NCI-H524 treated with DMSO at 0.1 percent for 48 hours (cell line): ENCODE results near the gene WFIKKN2.
"Not testable (repeated sequence)": the region's sequence is repeated elsewhere in the genome, so short reads cannot be mapped to it uniquely, and the experiment has no call there.

Experiments
- DNase-seq: peaks from one replicate; lab custom pipeline; 2025; lab: John Stamatoyannopoulos, UW

Gene WFIKKN2, protein sequence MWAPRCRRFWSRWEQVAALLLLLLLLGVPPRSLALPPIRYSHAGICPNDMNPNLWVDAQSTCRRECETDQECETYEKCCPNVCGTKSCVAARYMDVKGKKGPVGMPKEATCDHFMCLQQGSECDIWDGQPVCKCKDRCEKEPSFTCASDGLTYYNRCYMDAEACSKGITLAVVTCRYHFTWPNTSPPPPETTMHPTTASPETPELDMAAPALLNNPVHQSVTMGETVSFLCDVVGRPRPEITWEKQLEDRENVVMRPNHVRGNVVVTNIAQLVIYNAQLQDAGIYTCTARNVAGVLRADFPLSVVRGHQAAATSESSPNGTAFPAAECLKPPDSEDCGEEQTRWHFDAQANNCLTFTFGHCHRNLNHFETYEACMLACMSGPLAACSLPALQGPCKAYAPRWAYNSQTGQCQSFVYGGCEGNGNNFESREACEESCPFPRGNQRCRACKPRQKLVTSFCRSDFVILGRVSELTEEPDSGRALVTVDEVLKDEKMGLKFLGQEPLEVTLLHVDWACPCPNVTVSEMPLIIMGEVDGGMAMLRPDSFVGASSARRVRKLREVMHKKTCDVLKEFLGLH

DNA sequence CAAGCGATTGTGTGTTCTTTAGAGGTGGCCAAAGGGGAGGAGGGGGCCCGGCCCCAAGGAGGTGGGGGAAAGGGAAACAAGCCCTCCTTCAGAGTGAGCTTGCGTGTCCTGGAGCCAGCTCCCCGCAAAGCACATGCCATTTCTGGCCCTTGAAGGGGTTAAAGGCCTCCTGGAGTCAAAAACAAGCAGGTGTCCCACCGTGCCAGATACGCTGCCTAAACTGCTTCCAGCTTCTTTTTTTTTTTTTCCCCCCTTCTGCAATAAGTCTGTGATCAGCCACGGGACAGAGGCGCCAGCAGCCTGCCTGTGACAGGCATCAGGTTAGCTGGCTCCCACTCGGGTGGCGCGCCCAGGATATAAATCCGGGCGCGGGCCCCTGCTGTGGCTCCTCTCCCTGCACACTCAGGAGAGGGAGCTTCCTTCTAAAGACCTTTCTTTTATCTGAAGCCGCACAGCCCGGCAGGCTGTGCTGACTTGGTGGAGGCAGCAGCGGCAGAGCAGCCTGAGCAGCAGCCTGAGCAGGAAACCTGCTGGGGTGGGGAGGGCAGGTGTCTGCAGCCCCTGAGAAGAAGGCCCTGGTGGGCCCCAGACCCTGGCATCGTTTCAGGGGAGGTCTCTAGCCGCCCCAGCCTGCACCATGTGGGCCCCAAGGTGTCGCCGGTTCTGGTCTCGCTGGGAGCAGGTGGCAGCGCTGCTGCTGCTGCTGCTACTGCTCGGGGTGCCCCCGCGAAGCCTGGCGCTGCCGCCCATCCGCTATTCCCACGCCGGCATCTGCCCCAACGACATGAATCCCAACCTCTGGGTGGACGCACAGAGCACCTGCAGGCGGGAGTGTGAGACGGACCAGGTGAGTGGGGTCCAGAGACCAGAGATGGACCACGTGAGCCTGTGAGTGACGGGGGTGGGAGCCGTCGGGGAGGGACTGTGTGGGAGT lies at the start of gene WFIKKN2:
Gene WFIKKN2, plus strand, starts transcription at position 286 of the 934 bp plus-strand sequence. Its CDS starts 352 bp downstream, at position 638.
- DNase-seq: peak; percentile 4

DNA sequence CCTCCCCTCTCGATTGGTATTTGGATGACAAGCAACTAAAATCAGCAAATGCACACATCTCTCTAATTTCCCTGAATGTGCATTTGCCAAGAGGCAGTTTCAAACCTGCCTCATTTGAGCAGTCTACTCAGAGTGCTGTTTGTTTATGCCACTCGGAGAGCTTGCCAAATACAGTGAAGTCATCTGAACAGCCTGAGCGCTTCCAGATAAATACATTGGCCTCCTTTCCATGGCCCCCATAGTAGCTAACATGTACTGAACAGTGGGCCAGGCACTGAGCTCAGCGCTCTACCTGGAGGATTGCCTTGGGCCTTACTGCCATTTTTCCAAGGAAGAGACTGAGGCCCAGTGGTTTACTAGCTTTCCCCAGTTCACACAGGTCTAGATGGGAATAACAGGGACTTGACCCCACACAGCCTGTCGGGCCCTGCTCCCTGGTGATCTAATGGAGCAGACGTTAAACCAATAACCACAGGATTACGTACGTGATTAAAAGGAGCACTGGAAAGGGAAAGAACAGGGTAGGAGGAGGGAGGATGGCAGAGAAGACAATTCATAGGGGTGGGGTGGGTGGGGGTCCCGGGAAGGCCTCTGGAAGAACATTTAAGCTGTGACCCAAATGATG lies 49.3 kb upstream of the WFIKKN2 start:
- DNase-seq: no peak

DNA sequence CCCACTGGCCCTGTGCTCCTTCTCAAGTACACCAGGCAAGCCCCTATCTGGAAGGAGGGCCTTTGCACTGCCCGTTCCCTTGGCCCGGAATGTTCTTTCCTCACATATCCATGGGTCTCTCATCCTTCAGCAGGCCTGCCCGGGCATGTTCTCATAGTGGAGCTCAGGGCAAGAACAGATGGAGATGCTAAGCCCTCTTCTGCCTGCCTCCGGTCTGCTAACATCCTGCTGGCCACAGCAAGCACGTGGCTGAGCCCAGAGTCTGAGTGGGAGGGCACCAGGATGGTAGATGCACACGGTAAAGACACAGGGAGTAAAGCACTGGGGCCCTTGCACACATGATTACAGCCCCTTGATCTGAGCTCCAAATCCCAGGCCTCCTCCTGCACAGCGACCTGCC lies 48.3 kb upstream of the WFIKKN2 start:
- DNase-seq: peak; percentile 82

DNA sequence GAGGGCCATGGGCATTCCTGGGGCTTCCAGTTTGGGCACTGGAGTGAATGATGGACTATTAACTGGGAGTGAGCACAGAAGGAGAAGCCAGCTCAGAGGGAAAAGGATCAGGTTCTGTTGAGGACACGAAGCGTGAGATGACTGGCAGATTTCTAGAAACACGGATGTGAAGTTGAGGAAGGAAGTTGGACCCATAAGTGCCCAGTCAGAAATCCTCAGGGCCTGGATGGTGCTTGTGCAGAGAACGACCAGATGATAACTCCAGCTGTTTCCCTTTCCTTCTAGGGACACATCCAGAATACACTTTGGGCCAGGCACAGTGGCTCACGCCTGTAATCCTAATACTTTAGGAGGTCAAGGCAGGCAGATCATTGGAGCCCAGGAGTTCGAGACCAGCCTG lies 44.8 kb upstream of the WFIKKN2 start:
- DNase-seq: no peak

DNA sequence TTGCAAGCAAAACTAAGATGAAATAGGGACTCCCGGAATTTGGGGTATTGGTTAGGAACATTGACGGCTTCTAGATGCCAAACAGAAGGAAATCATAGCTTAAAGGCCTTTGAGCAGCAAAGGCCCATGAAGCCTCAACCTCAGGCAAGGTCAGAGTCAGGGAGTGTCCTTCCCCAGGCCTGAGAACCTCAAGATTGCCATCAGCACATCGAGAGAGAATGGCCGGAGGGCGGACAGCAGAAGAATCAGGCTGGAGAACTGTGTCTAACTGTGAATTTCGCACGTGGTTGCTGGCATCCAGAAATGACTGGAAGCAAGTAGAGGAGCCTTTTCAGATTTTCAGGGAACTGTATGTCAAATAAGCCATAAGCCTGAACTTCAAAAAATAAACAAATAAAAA lies 43.3 kb upstream of the WFIKKN2 start:
- DNase-seq: no peak

DNA sequence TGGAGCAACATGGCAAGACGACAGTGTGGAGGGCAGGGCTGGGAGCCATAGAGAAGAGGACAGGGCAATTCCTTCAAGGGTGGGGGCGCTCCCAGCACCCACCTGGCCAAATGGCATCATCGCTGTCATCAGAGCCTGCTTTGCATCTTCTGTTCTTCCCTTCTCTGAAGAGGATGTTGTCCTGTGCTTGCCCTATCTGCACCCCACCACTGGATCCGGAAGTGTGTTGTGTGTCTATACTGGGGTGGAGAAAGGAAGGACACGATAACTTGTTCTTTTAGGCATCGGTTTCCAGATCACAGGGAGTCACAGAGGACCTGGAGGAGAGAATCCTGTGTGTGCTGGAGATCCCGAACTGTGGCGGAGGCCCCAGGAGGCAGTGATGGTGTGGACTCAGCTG lies 42.4 kb upstream of the WFIKKN2 start:
- DNase-seq: no peak

DNA sequence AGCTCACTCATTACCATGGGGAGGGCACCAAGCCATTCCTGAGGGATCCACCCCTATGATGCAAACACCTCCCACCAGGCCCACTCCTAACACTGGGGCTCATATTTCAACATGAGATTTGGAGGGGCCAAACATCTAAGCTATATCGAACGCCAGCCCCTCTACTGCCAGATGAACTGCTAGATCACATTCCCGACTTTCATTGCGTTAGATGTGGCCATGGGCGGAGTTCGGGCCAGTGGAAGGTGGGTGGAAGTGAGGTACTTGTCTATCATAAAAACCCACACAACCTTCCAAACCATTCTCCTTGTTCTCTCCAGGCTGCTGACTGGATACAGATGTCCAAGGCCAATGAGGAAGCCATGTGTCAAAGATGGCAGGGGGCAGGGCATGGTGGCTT lies 41.0 kb upstream of the WFIKKN2 start:
- no peak for DNase-seq

DNA sequence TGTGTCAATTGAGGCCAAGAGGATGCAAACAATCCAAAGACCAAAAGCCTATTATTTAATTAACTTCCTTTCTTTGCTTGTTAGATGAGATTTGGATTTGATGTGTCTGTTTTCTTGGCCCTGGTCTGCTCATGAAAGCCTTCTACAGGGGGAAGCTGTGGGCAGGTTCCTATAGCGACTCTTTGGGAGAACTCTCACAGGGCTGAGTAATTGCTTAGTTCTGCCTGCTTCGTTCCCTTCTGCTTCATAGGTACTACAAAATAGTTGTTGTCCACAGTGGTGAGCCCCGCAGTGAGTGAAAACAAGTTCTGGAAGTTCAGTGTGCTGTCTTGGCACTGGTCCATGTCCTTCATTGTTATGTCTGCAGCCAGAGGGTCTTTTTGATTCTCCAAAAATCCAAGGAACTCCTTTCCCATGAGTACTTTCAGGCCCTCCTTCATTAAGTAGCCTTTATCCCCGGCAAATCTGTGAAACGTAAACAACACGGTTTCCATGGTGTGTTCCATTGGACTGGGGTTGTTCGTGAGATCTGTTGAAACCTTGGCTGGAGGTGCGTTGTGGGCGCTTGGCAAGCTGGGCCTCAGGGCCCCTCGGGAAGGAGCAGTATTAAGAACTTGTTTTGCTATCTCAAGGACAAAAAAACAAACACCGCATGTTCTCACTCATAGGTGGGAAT lies 38.1 kb upstream of the WFIKKN2 start:
- no peak for DNase-seq

DNA sequence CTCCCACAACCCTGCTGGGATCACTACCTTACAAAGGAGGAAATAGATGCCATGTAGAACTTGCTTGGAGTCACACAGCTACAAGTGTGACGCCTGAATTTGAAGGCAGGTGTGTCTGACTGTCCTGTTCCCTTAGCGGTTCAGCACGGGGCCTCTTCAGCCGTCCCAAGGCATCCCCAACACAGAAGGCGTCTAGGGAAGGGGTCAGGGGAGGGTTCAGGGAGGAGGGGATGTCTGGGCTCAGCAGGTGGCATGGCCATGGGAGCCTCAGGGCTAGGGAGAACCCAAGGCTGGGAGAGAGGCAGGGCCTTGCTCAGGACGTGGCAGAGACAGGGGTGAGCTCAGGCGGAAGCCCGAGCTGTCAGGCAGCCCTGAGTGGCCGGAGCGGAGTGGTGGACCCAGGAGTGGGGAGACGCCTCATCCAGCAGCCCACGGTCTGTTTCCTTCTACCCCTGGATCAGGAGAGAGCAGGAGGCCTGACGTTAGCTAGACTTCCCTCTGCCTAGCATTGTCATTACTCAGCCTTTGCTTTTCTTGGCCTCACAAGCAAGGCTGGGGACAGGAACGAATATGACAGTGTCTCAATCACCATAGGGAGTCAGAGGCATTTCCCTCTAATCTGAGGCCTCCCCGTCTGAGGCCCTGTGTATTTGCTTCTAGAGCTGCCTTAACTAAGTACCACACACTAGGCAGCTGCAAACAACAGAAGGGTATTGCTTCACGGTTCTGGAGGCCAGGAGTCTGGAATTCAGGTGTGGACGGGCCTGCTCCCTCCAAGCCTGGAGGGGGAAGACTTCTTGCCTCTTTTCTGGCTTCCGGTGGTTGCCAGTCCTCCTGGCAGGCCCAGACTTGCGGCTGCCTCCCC lies 36.7 kb upstream of the WFIKKN2 start:
- no peak for DNase-seq

DNA sequence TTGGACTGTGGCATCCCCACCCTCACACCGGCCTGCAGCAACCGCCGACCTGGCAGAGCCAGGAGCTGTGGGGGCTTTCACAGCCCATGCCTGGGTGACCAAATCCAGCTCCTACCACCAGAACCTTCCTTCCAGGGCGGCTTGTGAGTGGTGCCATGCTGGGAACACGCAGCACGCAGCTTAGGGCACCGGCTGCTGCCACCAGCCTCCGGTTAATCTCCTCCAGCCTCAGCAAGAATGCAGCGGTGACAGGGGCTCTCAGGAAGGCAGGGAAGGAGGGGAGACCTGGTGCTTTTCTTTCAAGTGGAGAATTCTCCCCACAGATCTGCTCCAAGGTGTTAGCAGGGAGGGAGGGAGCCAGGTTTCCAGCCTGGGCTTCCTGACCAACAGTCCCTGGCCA lies 35.8 kb upstream of the WFIKKN2 start:
- no peak for DNase-seq

DNA sequence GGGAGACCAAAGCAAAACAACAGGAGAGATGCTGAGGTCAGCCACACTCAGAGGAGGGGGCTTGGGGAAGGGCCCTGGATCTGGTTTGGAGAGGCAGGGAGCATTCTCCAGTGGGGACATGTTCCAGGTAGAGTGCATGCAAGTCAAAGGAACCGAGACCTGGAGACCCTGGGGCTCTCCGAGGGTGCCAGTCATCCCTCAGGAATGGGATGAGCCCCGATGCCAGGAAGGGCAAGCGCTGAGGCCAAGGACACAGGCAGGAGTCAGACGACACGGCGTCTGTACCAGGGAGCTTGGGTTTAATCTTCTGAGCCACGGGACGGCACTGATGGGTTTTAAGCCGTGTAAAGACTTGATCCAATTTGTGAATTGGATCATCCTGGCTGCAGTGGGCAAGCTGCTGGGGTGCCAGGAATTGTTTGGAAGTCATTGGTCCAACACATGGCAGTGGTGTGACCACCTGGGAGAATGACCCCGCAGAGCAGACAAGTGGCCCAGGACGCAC lies 35.1 kb upstream of the WFIKKN2 start:
- no peak for DNase-seq

DNA sequence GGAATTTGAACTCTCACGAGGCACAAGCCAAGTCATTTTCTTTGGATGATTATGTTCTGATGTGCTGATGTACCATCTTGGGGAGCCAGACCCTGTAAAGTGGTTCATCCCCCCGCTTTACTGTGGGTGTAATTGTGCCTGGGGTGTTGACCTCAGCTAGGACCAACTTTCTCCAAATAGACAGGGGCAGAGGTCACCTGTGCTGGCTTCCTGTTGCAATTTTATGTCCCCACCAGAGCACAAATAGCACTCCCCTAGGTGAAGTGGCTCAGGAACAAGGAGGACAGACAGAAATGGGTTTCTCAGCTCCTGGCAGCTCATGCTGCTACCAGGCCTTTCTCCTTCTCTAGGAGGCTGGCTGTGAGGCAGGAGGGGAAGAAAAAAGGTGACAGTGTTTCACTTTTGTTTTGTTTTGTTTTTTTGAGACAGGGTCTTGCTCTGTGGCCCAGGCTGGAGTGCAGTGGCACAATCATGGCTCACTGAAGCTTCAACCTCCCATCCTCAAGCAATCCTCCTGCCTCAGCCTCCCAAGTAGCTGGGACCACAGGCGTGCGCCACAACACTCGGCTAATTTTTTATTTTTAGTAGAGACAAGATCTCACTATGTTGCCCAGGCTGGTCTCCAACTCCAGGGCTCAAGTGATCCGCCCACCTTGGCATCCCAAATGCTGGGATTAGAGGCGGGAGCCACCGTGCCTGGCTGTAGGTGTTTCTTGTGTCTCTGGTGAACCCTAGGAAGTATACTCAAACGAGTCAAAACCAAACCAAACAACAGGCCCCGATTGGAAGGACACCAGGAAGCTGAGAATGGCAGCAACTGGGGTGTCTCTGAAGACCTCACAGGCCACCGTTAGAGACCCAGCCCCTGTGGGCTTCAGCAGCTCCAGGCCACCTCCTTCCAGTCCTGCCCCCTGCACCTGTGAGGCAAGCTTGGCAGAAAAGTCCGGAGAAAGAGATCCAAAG lies 32.5 kb upstream of the WFIKKN2 start:
- DNase-seq: no peak

DNA sequence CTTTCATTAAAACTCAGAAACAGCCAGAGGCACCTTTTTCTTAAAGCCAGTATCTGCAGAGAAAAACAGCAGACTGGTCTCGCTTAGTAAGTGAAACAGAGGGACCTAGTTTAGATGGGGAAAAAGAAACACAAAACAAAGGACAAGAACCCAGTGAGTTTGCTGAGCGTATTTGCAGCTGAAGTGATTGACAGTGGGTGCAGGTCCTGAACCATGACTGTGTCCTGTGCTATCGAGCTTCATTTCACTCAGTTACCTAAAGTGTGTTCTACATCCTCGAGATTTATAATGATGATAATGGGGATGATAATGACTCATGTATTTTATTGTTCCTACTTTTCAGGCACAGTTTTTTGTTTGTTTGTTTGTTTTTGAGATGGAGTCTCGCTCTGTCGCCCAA lies 31.7 kb upstream of the WFIKKN2 start:
- DNase-seq: no peak

DNA sequence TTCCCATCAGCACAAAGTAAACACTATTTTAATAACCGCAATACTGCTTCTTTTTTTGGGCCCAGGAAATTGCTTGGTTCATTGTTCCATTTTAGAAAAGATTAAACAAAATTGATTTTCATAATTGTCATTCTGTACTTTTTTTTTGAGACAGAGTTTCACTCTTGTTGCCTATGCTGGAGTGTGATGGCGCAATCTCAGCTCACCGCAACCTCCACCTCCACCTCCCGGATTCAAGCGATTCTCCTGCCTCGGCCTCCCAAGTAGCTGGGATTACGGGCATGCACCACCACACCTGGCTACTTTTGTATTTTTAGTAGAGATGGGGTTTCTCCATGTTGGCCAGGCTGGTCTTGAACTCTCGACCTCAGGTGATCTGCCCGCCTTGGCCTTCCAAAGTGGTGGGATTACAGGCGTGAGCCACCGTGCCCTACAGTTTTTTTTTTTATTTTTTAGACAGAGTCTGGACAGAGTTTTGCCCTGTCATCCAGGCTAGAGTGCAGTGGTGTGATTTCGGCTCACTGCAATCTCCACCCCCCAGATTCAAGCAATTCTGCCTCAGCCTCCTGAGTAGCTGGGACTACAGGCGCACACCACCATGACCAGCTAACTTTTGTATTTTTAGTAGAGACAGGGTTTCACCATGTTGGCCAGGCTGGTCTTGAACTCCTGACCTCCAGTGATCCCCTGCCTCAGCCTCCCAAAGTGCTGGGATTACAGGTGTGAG lies 30.5 kb upstream of the WFIKKN2 start:
- DNase-seq: not testable (repeated sequence)

DNA sequence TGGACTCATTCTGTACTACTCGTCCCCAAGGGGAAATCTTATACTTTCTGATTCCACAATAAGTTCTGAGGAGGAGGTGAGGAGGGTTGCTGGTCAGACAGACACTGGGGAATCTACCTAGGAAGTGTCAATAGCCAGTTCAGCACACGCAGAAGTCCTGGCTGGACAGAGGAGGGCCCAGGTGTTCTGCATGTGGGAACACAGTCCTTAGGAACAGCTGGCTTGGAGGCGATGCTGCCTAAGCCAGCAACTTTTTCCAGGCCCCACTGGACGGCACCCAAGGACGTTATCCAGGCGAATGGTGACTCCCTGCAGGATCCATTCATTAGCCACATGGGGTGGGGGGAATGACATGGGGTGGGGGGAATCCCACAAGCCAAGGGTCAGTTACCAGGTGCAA lies 29.9 kb upstream of the WFIKKN2 start:
- no peak for DNase-seq

DNA sequence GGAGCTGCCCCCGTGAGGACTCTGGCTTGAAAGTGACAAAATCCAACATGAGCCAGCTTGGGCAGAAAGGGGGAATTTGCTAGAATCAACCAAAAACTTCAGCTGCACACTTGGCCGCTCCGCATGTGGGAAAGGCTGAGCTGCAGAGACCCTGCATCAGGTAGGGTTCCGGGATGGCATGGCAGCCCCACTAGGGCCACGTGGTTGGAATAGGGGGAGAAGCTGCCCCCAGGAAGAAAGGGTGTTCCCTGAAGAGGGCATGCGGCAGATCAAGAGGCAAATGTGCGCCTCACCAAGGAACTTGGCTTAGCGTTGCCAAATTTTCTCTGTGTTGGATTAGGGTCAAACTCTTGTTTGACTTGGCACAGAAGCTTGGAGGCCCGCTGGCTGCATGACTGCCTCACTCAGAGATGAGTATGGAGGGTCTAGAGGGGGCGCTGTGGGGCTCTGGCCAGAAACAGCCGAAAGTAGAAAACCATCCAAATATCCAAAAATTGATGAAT lies 29.2 kb upstream of the WFIKKN2 start:
- DNase-seq: no peak

DNA sequence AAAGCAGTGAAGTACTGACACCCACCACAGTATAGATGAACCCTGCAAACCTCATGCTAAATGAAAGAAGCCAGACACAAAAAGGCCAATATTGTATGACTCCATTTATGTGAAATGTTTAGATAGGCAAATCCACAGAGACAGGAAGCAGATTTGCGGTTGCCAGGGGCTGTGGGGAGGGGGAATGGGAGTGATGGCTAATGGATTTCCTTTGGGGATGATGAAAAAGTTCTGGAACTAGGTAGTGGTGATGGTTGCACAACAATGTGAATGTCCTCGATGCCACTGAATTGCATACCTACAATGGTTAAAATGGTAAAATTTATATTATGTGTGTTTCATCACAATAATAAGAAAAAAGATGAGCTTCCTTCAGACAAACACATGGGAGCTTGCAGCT lies 28.4 kb upstream of the WFIKKN2 start:
- no peak for DNase-seq

DNA sequence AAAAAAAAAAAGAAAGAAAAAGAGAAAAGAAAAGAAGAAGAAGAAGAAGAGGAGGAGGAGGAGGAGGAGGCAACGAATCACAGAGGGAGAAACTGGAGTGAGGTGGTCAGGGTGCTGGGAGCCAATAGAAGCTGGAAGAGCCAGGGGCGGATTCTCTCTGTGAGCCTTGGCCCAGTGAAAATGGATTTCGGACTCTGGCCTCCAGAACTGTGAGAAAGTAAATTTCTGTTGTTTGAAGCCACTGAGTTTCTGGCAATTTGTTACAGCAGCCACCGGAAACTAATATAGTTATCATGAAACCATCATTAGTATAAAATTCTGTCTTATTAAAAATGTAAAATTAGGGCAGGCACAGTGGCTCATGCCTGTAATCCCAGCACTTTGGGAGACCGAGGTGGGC lies 27.7 kb upstream of the WFIKKN2 start:
- no peak for DNase-seq
